GM12878 (cell line): ENCODE measurements around the gene COMMD1. TPM values are rescaled to one million over a fixed set of nuclear protein-coding genes. Genes with fewer than 3 reads are reported as not detected.
"Not testable (repeated sequence)": the region's sequence is repeated elsewhere in the genome, so short reads cannot be mapped to it uniquely, and the experiment has no call there.

Experiments used
- ATAC-seq: fragments of 200-7000 bp; cut with Tn5 transposase; 3 replicates; pipeline ENCODE4 v1.9.1; 2020; ENCODE audit warnings: mild to moderate bottlenecking, moderate library complexity
- BruUV-seq: library from RNA; stranded (reverse); fragments of 400-500 nt; replicated peaks from 2 replicates; lab custom pipeline; 2021; lab: Mats Ljungman, UMichigan
- CTCF ChIA-PET: fragments of 300-600 bp; sonication (Branson Sonifier 250); formaldehyde crosslinking; extraction: SDS; loops from one replicate; lab custom pipeline; 2021; ENCODE audit warnings: inconsistent platforms; lab: Yijun Ruan, JAX
- POLR2A ChIA-PET: fragments of 350-600 bp; formaldehyde crosslinking; extraction: SDS; loops from one replicate; lab custom pipeline; 2021; ENCODE audit warnings: inconsistent platforms; lab: Charles Lee
- RAD21 ChIA-PET: fragments of 300-600 bp; sonication (Branson Sonifier 250); formaldehyde crosslinking; loops from one replicate; lab custom pipeline; 2023; ENCODE audit warnings: antibody characterized with exemption; ENCODE audit not compliant: unreplicated experiment; lab: Charles Lee
- SMC1A ChIA-PET: fragments of 300-600 bp; sonication (Branson Sonifier 250); formaldehyde crosslinking; loops from one replicate; lab custom pipeline; 2023; ENCODE audit not compliant: unreplicated experiment, uncharacterized antibody; lab: Charles Lee
- DNase-seq: peaks from one replicate; pipeline ENCODE4 v3.0.0-alpha.2; 2011; ENCODE audit warnings: low read depth, low spot score
- FAIRE-seq: peaks from 3 replicates; lab custom pipeline; 2011; peaks lifted over from hg19 to GRCh38; lab: Jason Lieb, UNC
- H2AFZ ChIP-seq: 2 replicates; pipeline ENCODE4 v1.6.0; 2011; ENCODE audit warnings: low read depth, low read length, control low read depth; ENCODE audit not compliant: control insufficient read depth
- H3K27ac ChIP-seq: 2 replicates; pipeline ENCODE4 v1.5.1; 2011; ENCODE audit warnings: control low read depth; ENCODE audit not compliant: control insufficient read depth, insufficient read depth
- H3K27me3 ChIP-seq, 2 experiments: replicated peaks in 1 of 2; 2 replicates each; pipeline versions ENCODE4 v1.6.0 to v1.6.1; 2011; ENCODE audit warnings: low read length in 1 of 2; ENCODE audit not compliant: control insufficient read depth in 2 of 2, insufficient read depth in 2 of 2
- H3K36me3 ChIP-seq, 2 experiments: 2 replicates each; pipeline ENCODE4 v1.5.1; 2011; ENCODE audit warnings: low read length in 1 of 2; ENCODE audit not compliant: control insufficient read depth in 2 of 2, insufficient read depth in 2 of 2
- H3K4me1 ChIP-seq: 2 replicates; pipeline ENCODE4 v1.6.1; 2011; ENCODE audit warnings: mild to moderate bottlenecking, low read length, moderate library complexity, mixed read lengths; ENCODE audit not compliant: control insufficient read depth, insufficient read depth
- H3K4me2 ChIP-seq: 2 replicates; pipeline ENCODE4 v1.6.0; 2011; ENCODE audit warnings: control low read depth; ENCODE audit not compliant: control insufficient read depth, insufficient read depth
- H3K4me3 ChIP-seq: fragments of 200-600 bp; sonication (generic); 2 replicates; pipeline ENCODE4 v1.5.1; 2016
- H3K79me2 ChIP-seq: 2 replicates; pipeline ENCODE4 v1.6.0; 2011; ENCODE audit warnings: low read length; ENCODE audit not compliant: control insufficient read depth, insufficient read depth
- H3K9ac ChIP-seq: 2 replicates; pipeline ENCODE4 v1.8.0; 2011; ENCODE audit warnings: low read length, control low read depth, mixed read lengths; ENCODE audit not compliant: control insufficient read depth, insufficient read depth
- H3K9me3 ChIP-seq: replicated peaks from 3 replicates; pipeline ENCODE4 v1.5.1; 2011; ENCODE audit warnings: mild to moderate bottlenecking, low read length; ENCODE audit not compliant: control insufficient read depth, insufficient read depth
- H4K20me1 ChIP-seq: 2 replicates; pipeline ENCODE4 v1.6.0; 2011; ENCODE audit not compliant: control insufficient read depth, insufficient read depth
- CBX5 ChIP-seq: sonication (generic); IDR thresholded peaks from 2 replicates; pipeline ENCODE4 v1.6.1; 2016; ENCODE audit warnings: low read depth, moderate library complexity, mild to moderate bottlenecking, inconsistent platforms
- ELK1 ChIP-seq: IDR thresholded peaks from 2 replicates; pipeline ENCODE4 v1.6.1; 2012; ENCODE audit warnings: low read depth, low read length, improper control_type of control experiment
- ESRRA ChIP-seq: IDR thresholded peaks from 2 replicates; pipeline ENCODE4 v1.6.1; 2012; ENCODE audit warnings: mild to moderate bottlenecking, low read length, improper control_type of control experiment
- FOXM1 ChIP-seq: IDR thresholded peaks from 2 replicates; pipeline ENCODE4 v1.6.1; 2012; ENCODE audit warnings: low read depth, mild to moderate bottlenecking, inconsistent platforms, low read length, moderate library complexity
- KDM1A ChIP-seq: fragments of 200-600 bp; sonication (generic); IDR thresholded peaks from 2 replicates; pipeline ENCODE4 v1.6.1; 2016; ENCODE audit warnings: borderline replicate concordance
- POLR2AphosphoS5 ChIP-seq: IDR thresholded peaks from 2 replicates; pipeline ENCODE4 v1.6.1; 2011; ENCODE audit warnings: mild to moderate bottlenecking, low read length, inconsistent platforms
- RCOR1 ChIP-seq: conservative IDR thresholded peaks from 2 replicates; pipeline ENCODE4 v1.6.1; 2012; ENCODE audit warnings: low read depth, low read length, improper control_type of control experiment
- WGBS: methylation state at CpG from one replicate; pipeline ENCODE4 v1.1.6; 2016; ENCODE audit warnings: low lambda C conversion rate; ENCODE audit not compliant: insufficient replicate concordance, insufficient coverage; ENCODE audit errors: missing lambda C conversion rate; 5-methylcytosine and 5-hydroxymethylcytosine counted together
- in situ Hi-C: fragments of 300-500 bp; cut with MboI; formaldehyde crosslinking; loops from 9 replicates; pipeline ENCODE4 v1.14.3; 2018; ENCODE audit warnings: mixed read lengths
- intact Hi-C: fragments of 100-400 bp; cut with micrococcal nuclease; formaldehyde crosslinking; loops from one replicate; pipeline ENCODE4 v1.14.2; 2022; ENCODE audit not compliant: unreplicated experiment
- polyA plus RNA-seq, 11 experiments: library from polyadenylated mRNA; depleted of rRNA in 4 of 11; unstranded in 6 of 11; stranded (reverse) in 5 of 11; fragments of >200 nt; fragmentation: Nextera tagmentation in 4 of 11; fragmentation: Illumina TruSeq in 1 of 11; extraction: Ambion mirVana in 4 of 11; extraction: Trizol in 1 of 11; gene quantifications; 1 replicate in 1 of 11; 2 replicates in 10 of 11; pipeline versions ENCODE4 v1.2.1 to v1.2.3, GENCODE V29; 2011 to 2016; ENCODE audit warnings: inconsistent platforms in 2 of 11, missing spikeins in 2 of 11, low read depth in 1 of 11
- total RNA-seq, 4 experiments: library from RNA; depleted of rRNA in 3 of 4; stranded (reverse); fragments of >200 nt in 3 of 4; fragmentation: Illumina TruSeq in 1 of 4; extraction: Trizol in 1 of 4; gene quantifications; 2 replicates each; pipeline versions ENCODE4 v1.2.1 to v1.2.3, GENCODE V29; 2013 to 2021

COMMD1 gene
- total and polyA plus RNA-seq, 10 of the 15 experiments (the other 5 are each of a cell fraction or from before 2014, with no cell fraction given), result 39.7 to 210 (median 53.7) TPM

- H3K4me1 ChIP-seq, H3K79me2 ChIP-seq, DNase-seq, H3K4me2 ChIP-seq, BruUV-seq, H4K20me1 ChIP-seq, H2AFZ ChIP-seq, H3K4me3 ChIP-seq, RAD21 ChIA-PET, FAIRE-seq, H3K27ac ChIP-seq, H3K27me3 ChIP-seq, H3K9me3 ChIP-seq, H3K9ac ChIP-seq, intact Hi-C loops, ATAC-seq, in situ Hi-C loops: not testable (repeated sequence)
- ChIA-PET POLR2A (interaction anchor here (0.7 to 0.9 kb wide), 2 partner anchors 10 to 159 kb away, joined by 3 read pairs; no protein-coding TSS in a partner anchor), CTCF (interaction anchor here (1.0 to 1.7 kb wide), 3 partner anchors 10 to 172 kb away, joined by 3 to 6 read pairs (median 4); partner anchors contain the start of gene FAM161A), SMC1A (interaction anchor here (1.3 kb wide), 1 partner anchor 333 kb away, joined by 3 read pairs; no protein-coding TSS in a partner anchor)
- peaks cover 7 to 12% of the 10 kb centered on the region in 2 experiments for H3K36me3 ChIP-seq
- WGBS, result 96% methylated on average over 14 of the region's 14 CpGs
Measured at GRCh38 chr2:61866482-61867089, 38.9 kb upstream of the COMMD1 start.

- intact Hi-C loops, result loop anchor here (10.0 kb wide), 1 partner anchor 382 kb away; no protein-coding TSS in a partner anchor
- H4K20me1 ChIP-seq, result no peaks in the 10 kb centered on the region
- no peaks in the 10 kb centered on the region for H3K27me3 ChIP-seq
- no peak overlapping the region for H3K4me3 ChIP-seq
- no peak overlapping the region for H3K4me2 ChIP-seq
- H3K9ac ChIP-seq, result no peak overlapping the region
- H3K9me3 ChIP-seq, result no peaks in the 10 kb centered on the region
- H2AFZ ChIP-seq, result no peak overlapping the region
- FAIRE-seq, result no peak
- peaks cover 7 to 46% of the 10 kb centered on the region in 2 experiments for H3K36me3 ChIP-seq
- BruUV-seq, result no TSS peak
- in situ Hi-C loops, result no loop called here
- SMC1A ChIA-PET, result no interaction called here
- no peak for ATAC-seq
- CTCF ChIA-PET, result no interaction called here
- no peak for TF ChIP-seq RCOR1
- TF ChIP-seq POLR2AphosphoS5, result no peak
- TF ChIP-seq CBX5, result no peak
- TF ChIP-seq ELK1, result no peak
- no peak for TF ChIP-seq KDM1A
- TF ChIP-seq FOXM1, result no peak
- no peak for TF ChIP-seq ESRRA
- H3K4me1 ChIP-seq, result no peaks in the 10 kb centered on the region
- WGBS, result 100% methylated on average over 1 of the region's 1 CpG
- no peak for DNase-seq
- no peak overlapping the region for H3K27ac ChIP-seq
- no peaks in the 10 kb centered on the region; the same call in 1 of the 2 replicates for H3K79me2 ChIP-seq
- RAD21 ChIA-PET, result no interaction called here
- POLR2A ChIA-PET, result no interaction called here
Measured at GRCh38 chr2:61876400-61876799, 29.1 kb upstream of the COMMD1 start.
